ENCODE data around the gene PPFIBP1. TPM values are rescaled to one million over a fixed set of nuclear protein-coding genes. Genes with fewer than 3 reads are reported as not detected.

The PPFIBP1 gene
- total and polyA plus RNA-seq, 2 of the 8 experiments (the other 6 are each of a cell fraction or from before 2014, with no cell fraction given) = 7.7 to 31.3 TPM

DNA sequence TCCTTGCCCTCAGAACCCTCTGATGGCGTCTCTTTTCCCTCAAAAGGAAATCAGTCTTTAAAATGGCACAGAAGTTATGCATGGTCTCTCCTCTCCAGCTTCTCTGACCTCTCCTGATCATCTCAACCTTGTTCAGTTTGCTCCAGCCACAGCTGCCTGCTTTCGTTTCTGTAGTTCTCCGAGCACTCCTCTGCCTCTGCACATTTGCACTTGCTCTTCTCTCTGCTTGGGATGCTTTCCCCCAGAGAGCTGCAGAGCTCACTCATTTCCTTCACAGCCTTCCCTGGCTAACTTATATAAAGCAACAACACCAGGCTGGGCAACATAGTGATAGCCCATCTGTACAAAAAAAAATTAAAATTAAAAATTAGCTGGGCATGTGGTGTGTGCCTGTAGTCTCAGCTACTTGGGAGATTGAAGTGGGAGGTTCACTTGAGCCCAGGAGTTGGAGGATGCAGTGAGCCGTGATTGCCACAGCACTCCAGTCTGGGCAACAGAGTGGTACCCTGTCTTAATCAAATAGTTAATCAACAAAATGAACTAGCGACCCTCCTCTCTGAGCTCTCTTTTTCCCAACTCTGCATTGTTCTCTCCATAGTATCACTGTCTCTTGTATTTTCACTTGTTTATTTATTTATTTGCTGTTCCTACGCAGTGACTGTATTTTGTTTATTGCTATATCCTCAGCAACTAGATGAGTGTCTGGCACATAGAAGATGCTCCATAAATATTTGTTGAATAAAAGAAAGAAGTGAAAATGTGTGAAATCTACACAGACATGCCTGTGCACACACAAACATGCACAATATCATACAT is 37.7 kb downstream of the PPFIBP1 start (continued):
- no peak for TF ChIP-seq CHD7 (IDR thresholded peaks at IDR 0.05; ENCODE audit: insufficient replicate concordance, low read length)
- no peak for TF ChIP-seq BACH1 (IDR thresholded peaks at IDR 0.05; ENCODE audit: low read length)
- TF ChIP-seq CREB1 (IDR thresholded peaks at IDR 0.05) = no peak
- TF ChIP-seq RFX5 (IDR thresholded peaks at IDR 0.05; ENCODE audit: borderline replicate concordance, low read depth, low read length) = no peak
- no peak for TF ChIP-seq SIX5 (IDR thresholded peaks at IDR 0.05; ENCODE audit: low read depth, low read length)
- no peak for TF ChIP-seq KDM5A (IDR thresholded peaks at IDR 0.05; ENCODE audit: low read length)
- no peak for TF ChIP-seq SP2 (IDR thresholded peaks at IDR 0.05; ENCODE audit: low read length)
- TF ChIP-seq USF2 (IDR thresholded peaks at IDR 0.05; ENCODE audit: low read length) = no peak
- no peak for TF ChIP-seq RNF2 (IDR thresholded peaks at IDR 0.05; ENCODE audit: borderline replicate concordance, low read depth, low read length, missing control alignments, poor library complexity, severe bottlenecking)

Measured in H1 (cell line).